ENCODE data around the gene SNAPC5. TPM values are rescaled to one million over a fixed set of nuclear protein-coding genes. Genes with fewer than 3 reads are reported as not detected.

SNAPC5 gene
- total and polyA plus RNA-seq, 2 of the 13 experiments (the other 11 are each of a cell fraction or from before 2014, with no cell fraction given): 14.8 to 36.2 TPM

- peak; percentile 76; the same call in 1 of the 2 replicates for TF ChIP-seq ZBED4 (CRISPR knock-in tag; IDR thresholded peaks at IDR 0.05; ENCODE audit: borderline replicate concordance)
- no peak for TF ChIP-seq ZIK1 (CRISPR knock-in tag; IDR thresholded peaks at IDR 0.05; ENCODE audit: borderline replicate concordance, low read depth)
- no peak for TF ChIP-seq POLR2G (IDR thresholded peaks at IDR 0.05; ENCODE audit: low read depth, low read length)
- TF ChIP-seq ZNF354B (CRISPR knock-in tag; IDR thresholded peaks at IDR 0.05): no peak
- TF ChIP-seq ZNF33B (CRISPR knock-in tag; IDR thresholded peaks at IDR 0.05): no peak
- peak; percentile 84 for TF ChIP-seq BCL6 (CRISPR knock-in tag; IDR thresholded peaks at IDR 0.05)
- no peak for TF ChIP-seq ZNF558 (CRISPR knock-in tag; IDR thresholded peaks at IDR 0.05; ENCODE audit: borderline replicate concordance)
- TF ChIP-seq ATF7-NPFF (CRISPR knock-in tag; IDR thresholded peaks at IDR 0.05; ENCODE audit: low read depth): no peak
- no peak for TF ChIP-seq ZNF136 (CRISPR knock-in tag; IDR thresholded peaks at IDR 0.05; ENCODE audit: low read depth)
- TF ChIP-seq ZNF282 (IDR thresholded peaks at IDR 0.05; ENCODE audit: partially characterized antibody): no peak
- TF ChIP-seq SP140L (CRISPR knock-in tag; IDR thresholded peaks at IDR 0.05; ENCODE audit: borderline replicate concordance): no peak
- TF ChIP-seq NR2F2 (IDR thresholded peaks at IDR 0.05; ENCODE audit: borderline replicate concordance, low read depth): peak; percentile 47; the same call in 1 of the 2 replicates
- TF ChIP-seq ZSCAN25 (CRISPR knock-in tag; IDR thresholded peaks at IDR 0.05): no peak
- TF ChIP-seq, protein P1, sequence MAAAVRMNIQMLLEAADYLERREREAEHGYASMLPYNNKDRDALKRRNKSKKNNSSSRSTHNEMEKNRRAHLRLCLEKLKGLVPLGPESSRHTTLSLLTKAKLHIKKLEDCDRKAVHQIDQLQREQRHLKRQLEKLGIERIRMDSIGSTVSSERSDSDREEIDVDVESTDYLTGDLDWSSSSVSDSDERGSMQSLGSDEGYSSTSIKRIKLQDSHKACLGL (CRISPR knock-in tag; IDR thresholded peaks at IDR 0.05): no peak
- TF ChIP-seq ZNF577 (CRISPR knock-in tag; IDR thresholded peaks at IDR 0.05; ENCODE audit: borderline replicate concordance, low read depth): no peak
- no peak for TF ChIP-seq KMT2A (CRISPR knock-in tag; IDR thresholded peaks at IDR 0.05)
- no peak for TF ChIP-seq SSRP1 (CRISPR knock-in tag; IDR thresholded peaks at IDR 0.05)
- TF ChIP-seq, protein P2, sequence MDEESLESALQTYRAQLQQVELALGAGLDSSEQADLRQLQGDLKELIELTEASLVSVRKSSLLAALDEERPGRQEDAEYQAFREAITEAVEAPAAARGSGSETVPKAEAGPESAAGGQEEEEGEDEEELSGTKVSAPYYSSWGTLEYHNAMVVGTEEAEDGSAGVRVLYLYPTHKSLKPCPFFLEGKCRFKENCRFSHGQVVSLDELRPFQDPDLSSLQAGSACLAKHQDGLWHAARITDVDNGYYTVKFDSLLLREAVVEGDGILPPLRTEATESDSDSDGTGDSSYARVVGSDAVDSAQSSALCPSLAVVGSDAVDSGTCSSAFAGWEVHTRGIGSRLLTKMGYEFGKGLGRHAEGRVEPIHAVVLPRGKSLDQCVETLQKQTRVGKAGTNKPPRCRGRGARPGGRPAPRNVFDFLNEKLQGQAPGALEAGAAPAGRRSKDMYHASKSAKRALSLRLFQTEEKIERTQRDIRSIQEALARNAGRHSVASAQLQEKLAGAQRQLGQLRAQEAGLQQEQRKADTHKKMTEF (CRISPR knock-in tag; IDR thresholded peaks at IDR 0.05): peak; percentile 52; the same call in 1 of the 2 replicates
- no peak for TF ChIP-seq NR3C1 (CRISPR knock-in tag; IDR thresholded peaks at IDR 0.05)
- 0 out of 2 replicates have a peak, but pooled peaks have one; percentile 13 for TF ChIP-seq ZNF614 (CRISPR knock-in tag; IDR thresholded peaks at IDR 0.05; ENCODE audit: borderline replicate concordance)
- TF ChIP-seq ZMYM4 (CRISPR knock-in tag; IDR thresholded peaks at IDR 0.05): peak; percentile 36; the same call in 1 of the 2 replicates
- no peak for TF ChIP-seq TEAD3 (CRISPR knock-in tag; optimal IDR thresholded peaks at IDR 0.05; ENCODE audit: borderline replicate concordance)
- TF ChIP-seq ZNF549 (CRISPR knock-in tag; IDR thresholded peaks at IDR 0.05): no peak
- no peak for TF ChIP-seq U2AF2 (IDR thresholded peaks at IDR 0.05; ENCODE audit: low read depth, low read length)
- no peak for TF ChIP-seq MYC (CRISPR knock-in tag; IDR thresholded peaks at IDR 0.05; ENCODE audit: borderline replicate concordance)
- TF ChIP-seq, protein P3, sequence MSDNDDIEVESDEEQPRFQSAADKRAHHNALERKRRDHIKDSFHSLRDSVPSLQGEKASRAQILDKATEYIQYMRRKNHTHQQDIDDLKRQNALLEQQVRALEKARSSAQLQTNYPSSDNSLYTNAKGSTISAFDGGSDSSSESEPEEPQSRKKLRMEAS (IDR thresholded peaks at IDR 0.05): peak; percentile 24; the same call in 1 of the 2 replicates
- no peak for TF ChIP-seq STAT5B (CRISPR knock-in tag; IDR thresholded peaks at IDR 0.05)
Observed at GRCh38 chr15:66452971-66453580, 44.5 kb downstream of the SNAPC5 start (continued).

Measured in HepG2 (cell line).